ENCODE data around the gene IPMK.

Gene IPMK

GRCh38 chr10:58267713-58268453, at the start of gene IPMK:
IPMK (minus strand) TSS chr10:58267894; CDS start chr10:58267611, 283 bp downstream.
- peak; percentile 91 for DNase-seq (ENCODE audit: low read depth)

- no peak for DNase-seq (ENCODE audit: low read depth)
Observed at GRCh38 chr10:58316874-58317273, 49.2 kb upstream of the IPMK start.

GRCh38 chr10:58311026-58311425, 43.3 kb upstream of the IPMK start:
- no peak for DNase-seq (ENCODE audit: low read depth)

GRCh38 chr10:58307676-58308075, 40.0 kb upstream of the IPMK start:
- DNase-seq (ENCODE audit: low read depth) = no peak

- DNase-seq (ENCODE audit: low read depth) = no peak
Observed at GRCh38 chr10:58305821-58306220, 38.1 kb upstream of the IPMK start.

- no peak for DNase-seq (ENCODE audit: low read depth)
Observed at GRCh38 chr10:58304099-58304633, 36.5 kb upstream of the IPMK start.

GRCh38 chr10:58302254-58302653, 34.6 kb upstream of the IPMK start:
- no peak for DNase-seq (ENCODE audit: low read depth)

GRCh38 chr10:58300676-58301075, 33.0 kb upstream of the IPMK start:
- DNase-seq (ENCODE audit: low read depth) = no peak

GRCh38 chr10:58299580-58299979, 31.9 kb upstream of the IPMK start:
- peak; percentile 16 for DNase-seq (ENCODE audit: low read depth)

GRCh38 chr10:58293989-58294388, 26.3 kb upstream of the IPMK start:
- no peak for DNase-seq (ENCODE audit: low read depth)

GRCh38 chr10:58291538-58292174, 24.0 kb upstream of the IPMK start:
- no peak for DNase-seq (ENCODE audit: low read depth)

- no peak for DNase-seq (ENCODE audit: low read depth)
Observed at GRCh38 chr10:58282615-58283014, 14.9 kb upstream of the IPMK start.

- DNase-seq (ENCODE audit: low read depth) = no peak
Observed at GRCh38 chr10:58281092-58281752, 13.5 kb upstream of the IPMK start.

GRCh38 chr10:58280477-58280876, 12.8 kb upstream of the IPMK start:
- DNase-seq (ENCODE audit: low read depth) = no peak

- no peak for DNase-seq (ENCODE audit: low read depth)
Observed at GRCh38 chr10:58278962-58279307, 11.2 kb upstream of the IPMK start.

GRCh38 chr10:58278274-58278961, 10.7 kb upstream of the IPMK start:
- no peak for DNase-seq (ENCODE audit: low read depth)

- DNase-seq (ENCODE audit: low read depth) = no peak
Observed at GRCh38 chr10:58275908-58276307, 8.2 kb upstream of the IPMK start.

GRCh38 chr10:58275261-58275660, 7.6 kb upstream of the IPMK start:
- DNase-seq (ENCODE audit: low read depth) = no peak

- DNase-seq (ENCODE audit: low read depth) = no peak
Observed at GRCh38 chr10:58269782-58270290, 2.1 kb upstream of the IPMK start.

- DNase-seq (ENCODE audit: low read depth) = peak; percentile 88
Observed at GRCh38 chr10:58268946-58269781, 1.5 kb upstream of the IPMK start, which contains the start of gene CISD1. CISD1 (plus strand) TSS chr10:58269162; CDS start chr10:58269274, 112 bp downstream.

- DNase-seq (ENCODE audit: low read depth) = no peak
Observed at GRCh38 chr10:58268454-58268945, 806 bp upstream of the IPMK start.

All from stimulated activated CD8-positive, alpha-beta memory T cell treated with anti-CD3 and anti-CD28 coated beads, Interleukin-7, amount 100 ng/mL, for 24 hours (primary cell).